ENCODE measurements around the gene ANKUB1. TPM values are rescaled to one million over a fixed set of nuclear protein-coding genes. Genes with fewer than 3 reads are reported as not detected.

The ANKUB1 gene
- total RNA-seq, 1 donor from 2014 or later = not detected

- DNase-seq = no peak
These were observed 17.3 kb upstream of the ANKUB1 start for GRCh38 chr3:149809699-149810098.

- peak; percentile 80 for DNase-seq
These were observed 16.0 kb upstream of the ANKUB1 start for GRCh38 chr3:149808209-149808829.

GRCh38 chr3:149806171-149806778 is 13.9 kb upstream of the ANKUB1 start:
- DNase-seq = no peak

GRCh38 chr3:149801639-149802038 is 9.3 kb upstream of the ANKUB1 start:
- DNase-seq = no peak

- DNase-seq = no peak
These were observed 8.8 kb upstream of the ANKUB1 start for GRCh38 chr3:149801195-149801594.

- DNase-seq = no peak
These were observed 8.3 kb upstream of the ANKUB1 start for GRCh38 chr3:149800693-149801092.

- no peak for DNase-seq
These were observed 3.7 kb upstream of the ANKUB1 start for GRCh38 chr3:149796026-149796425.

GRCh38 chr3:149790698-149791097 is 1.7 kb downstream of the ANKUB1 start:
- no peak for DNase-seq

- no peak for DNase-seq
These were observed 2.1 kb downstream of the ANKUB1 start for GRCh38 chr3:149790268-149790667.

- DNase-seq = no peak
These were observed 8.2 kb downstream of the ANKUB1 start for GRCh38 chr3:149784064-149784704.

GRCh38 chr3:149783576-149783975 is 8.8 kb downstream of the ANKUB1 start:
- peak; percentile 26 for DNase-seq

- DNase-seq = no peak
These were observed 10.6 kb downstream of the ANKUB1 start for GRCh38 chr3:149781741-149782140.

GRCh38 chr3:149781211-149781610 is 11.1 kb downstream of the ANKUB1 start:
- DNase-seq = no peak

- DNase-seq = no peak
These were observed 14.7 kb downstream of the ANKUB1 start for GRCh38 chr3:149777414-149778214.

GRCh38 chr3:149776170-149776569 is 16.2 kb downstream of the ANKUB1 start:
- DNase-seq = no peak

GRCh38 chr3:149772861-149773260 is 19.5 kb downstream of the ANKUB1 start:
- DNase-seq = no peak

GRCh38 chr3:149771652-149772271 is 20.6 kb downstream of the ANKUB1 start:
- peak; percentile 72 for DNase-seq

- DNase-seq = no peak
These were observed 22.1 kb downstream of the ANKUB1 start for GRCh38 chr3:149770246-149770645.

- no peak for DNase-seq
These were observed 23.6 kb downstream of the ANKUB1 start for GRCh38 chr3:149768704-149769103.

GRCh38 chr3:149767720-149768119 is 24.6 kb downstream of the ANKUB1 start:
- no peak for DNase-seq

- peak; percentile 38 for DNase-seq
These were observed 26.5 kb downstream of the ANKUB1 start for GRCh38 chr3:149765762-149766334.

- no peak for DNase-seq
These were observed 28.1 kb downstream of the ANKUB1 start for GRCh38 chr3:149764302-149764701.
